HepG2 (cell line): ENCODE data around the gene ARID3C. TPM values are rescaled to one million over a fixed set of nuclear protein-coding genes. Genes with fewer than 3 reads are reported as not detected.

Experiments used
- CCAR2 ChIP-seq: fragments of 200-400 bp; formaldehyde crosslinking; optimal IDR thresholded peaks from 2 replicates; pipeline ENCODE3; 2018; ENCODE audit warnings: low read depth, mild to moderate bottlenecking, low read length, moderate library complexity
- ELF4 ChIP-seq: sonication (generic); formaldehyde crosslinking; IDR thresholded peaks from 2 replicates; pipeline ENCODE4 v1.5.0; 2020; ENCODE audit warnings: missing genetic modification reagents, mild to moderate bottlenecking, moderate library complexity, borderline replicate concordance
- FLYWCH1 ChIP-seq: sonication (generic); formaldehyde crosslinking; IDR thresholded peaks from 2 replicates; pipeline ENCODE4 v1.8.1; 2023; ENCODE audit warnings: mild to moderate bottlenecking, missing genetic modification reagents
- KDM2A ChIP-seq: sonication (generic); formaldehyde crosslinking; IDR thresholded peaks from 2 replicates; pipeline ENCODE4 v1.4.0; 2020; ENCODE audit warnings: low read depth, missing genetic modification reagents, borderline replicate concordance
- RAD21 ChIP-seq: fragments of 450-650 bp; formaldehyde crosslinking; IDR thresholded peaks from 2 replicates; pipeline ENCODE4 v1.5.0; 2020; ENCODE audit warnings: mild to moderate bottlenecking
- ZNF101 ChIP-seq: sonication (generic); formaldehyde crosslinking; IDR thresholded peaks from 2 replicates; pipeline ENCODE4 v1.4.0; 2020; ENCODE audit warnings: mild to moderate bottlenecking, low read depth, missing genetic modification reagents, borderline replicate concordance
- ZNF33A ChIP-seq: sonication (generic); formaldehyde crosslinking; IDR thresholded peaks from 2 replicates; pipeline ENCODE4 v1.5.1; 2020; ENCODE audit warnings: missing genetic modification reagents, mild to moderate bottlenecking, moderate library complexity, borderline replicate concordance
- ZNF570 ChIP-seq: sonication (generic); formaldehyde crosslinking; IDR thresholded peaks from 2 replicates; pipeline ENCODE4 v1.4.0; 2020; ENCODE audit warnings: mild to moderate bottlenecking, missing genetic modification reagents, borderline replicate concordance
- ZNF703 ChIP-seq: sonication (generic); formaldehyde crosslinking; IDR thresholded peaks from 2 replicates; pipeline ENCODE4 v1.5.1; 2020; ENCODE audit warnings: missing genetic modification reagents, mild to moderate bottlenecking, moderate library complexity, borderline replicate concordance
- polyA plus RNA-seq, 8 experiments: library from polyadenylated mRNA; depleted of rRNA in 3 of 8; stranded (reverse) in 7 of 8; unstranded in 1 of 8; fragments of >200 nt; fragmentation: Illumina TruSeq in 4 of 8; extraction: Trizol in 4 of 8; gene quantifications; 2 replicates each; pipeline versions ENCODE4 v1.2.1 to v1.2.3, GENCODE V29; 2011 to 2016; ENCODE audit warnings: low read depth in 4 of 8, missing spikeins in 1 of 8, mixed read lengths in 1 of 8; ENCODE audit not compliant: insufficient read depth in 1 of 8
- total RNA-seq, 5 experiments: library from RNA; depleted of rRNA; stranded (reverse); fragments of >200 nt; fragmentation: Illumina TruSeq; extraction: Trizol; gene quantifications; 2 replicates each; pipeline ENCODE4 v1.2.3, GENCODE V29; 2016; ENCODE audit warnings: low read depth in 1 of 5
- TF ChIP-seq, protein P1 (sequence below), 2 experiments: fragments of 450-650 bp in 1 of 2; sonication (generic) in 1 of 2; formaldehyde crosslinking in 1 of 2; IDR thresholded peaks; 2 replicates each; pipeline versions ENCODE4 v1.6.1 to v1.8.0; 2016 to 2022; ENCODE audit warnings: antibody characterized with exemption in 1 of 2, mild to moderate bottlenecking in 1 of 2, missing genetic modification reagents in 1 of 2
- TF ChIP-seq, protein P2 (sequence below): sonication (generic); formaldehyde crosslinking; IDR thresholded peaks from 2 replicates; pipeline ENCODE4 v1.5.1; 2020; ENCODE audit warnings: mild to moderate bottlenecking, missing genetic modification reagents
- TF ChIP-seq, protein P3 (sequence below): sonication (generic); formaldehyde crosslinking; IDR thresholded peaks from 2 replicates; pipeline ENCODE4 v1.8.0; 2022; ENCODE audit warnings: low read depth, missing genetic modification reagents
- TF ChIP-seq, protein P4 (sequence below): IDR thresholded peaks from 2 replicates; pipeline ENCODE4 v1.6.1; 2016; ENCODE audit warnings: missing compliant biosample characterization, missing genetic modification reagents, borderline replicate concordance

ARID3C gene
- total and polyA plus RNA-seq, 2 of the 13 experiments (the other 11 are each of a cell fraction or from before 2014, with no cell fraction given): not detected

GRCh38 chr9:34644766-34645314, 16.0 kb upstream of the ARID3C start (continued):
- TF ChIP-seq KDM2A (CRISPR knock-in tag) (no peak), RAD21 (CRISPR knock-in tag) (0 out of 2 replicates have a peak, but pooled peaks have one; percentile 11), ZNF101 (CRISPR knock-in tag) (no peak), ZNF703 (CRISPR knock-in tag) (no peak), CCAR2 (no peak), ZNF570 (CRISPR knock-in tag) (no peak), FLYWCH1 (no peak), ZNF33A (CRISPR knock-in tag) (no peak), ELF4 (CRISPR knock-in tag) (no peak)
- TF ChIP-seq, protein P1, sequence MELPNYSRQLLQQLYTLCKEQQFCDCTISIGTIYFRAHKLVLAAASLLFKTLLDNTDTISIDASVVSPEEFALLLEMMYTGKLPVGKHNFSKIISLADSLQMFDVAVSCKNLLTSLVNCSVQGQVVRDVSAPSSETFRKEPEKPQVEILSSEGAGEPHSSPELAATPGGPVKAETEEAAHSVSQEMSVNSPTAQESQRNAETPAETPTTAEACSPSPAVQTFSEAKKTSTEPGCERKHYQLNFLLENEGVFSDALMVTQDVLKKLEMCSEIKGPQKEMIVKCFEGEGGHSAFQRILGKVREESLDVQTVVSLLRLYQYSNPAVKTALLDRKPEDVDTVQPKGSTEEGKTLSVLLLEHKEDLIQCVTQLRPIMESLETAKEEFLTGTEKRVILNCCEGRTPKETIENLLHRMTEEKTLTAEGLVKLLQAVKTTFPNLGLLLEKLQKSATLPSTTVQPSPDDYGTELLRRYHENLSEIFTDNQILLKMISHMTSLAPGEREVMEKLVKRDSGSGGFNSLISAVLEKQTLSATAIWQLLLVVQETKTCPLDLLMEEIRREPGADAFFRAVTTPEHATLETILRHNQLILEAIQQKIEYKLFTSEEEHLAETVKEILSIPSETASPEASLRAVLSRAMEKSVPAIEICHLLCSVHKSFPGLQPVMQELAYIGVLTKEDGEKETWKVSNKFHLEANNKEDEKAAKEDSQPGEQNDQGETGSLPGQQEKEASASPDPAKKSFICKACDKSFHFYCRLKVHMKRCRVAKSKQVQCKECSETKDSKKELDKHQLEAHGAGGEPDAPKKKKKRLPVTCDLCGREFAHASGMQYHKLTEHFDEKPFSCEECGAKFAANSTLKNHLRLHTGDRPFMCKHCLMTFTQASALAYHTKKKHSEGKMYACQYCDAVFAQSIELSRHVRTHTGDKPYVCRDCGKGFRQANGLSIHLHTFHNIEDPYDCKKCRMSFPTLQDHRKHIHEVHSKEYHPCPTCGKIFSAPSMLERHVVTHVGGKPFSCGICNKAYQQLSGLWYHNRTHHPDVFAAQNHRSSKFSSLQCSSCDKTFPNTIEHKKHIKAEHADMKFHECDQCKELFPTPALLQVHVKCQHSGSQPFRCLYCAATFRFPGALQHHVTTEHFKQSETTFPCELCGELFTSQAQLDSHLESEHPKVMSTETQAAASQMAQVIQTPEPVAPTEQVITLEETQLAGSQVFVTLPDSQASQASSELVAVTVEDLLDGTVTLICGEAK (IDR thresholded peaks at IDR 0.05): no peak
- TF ChIP-seq, protein P1 (CRISPR knock-in tag; IDR thresholded peaks at IDR 0.05): peak; percentile 44; the same call in 1 of the 2 replicates
- TF ChIP-seq, protein P2, sequence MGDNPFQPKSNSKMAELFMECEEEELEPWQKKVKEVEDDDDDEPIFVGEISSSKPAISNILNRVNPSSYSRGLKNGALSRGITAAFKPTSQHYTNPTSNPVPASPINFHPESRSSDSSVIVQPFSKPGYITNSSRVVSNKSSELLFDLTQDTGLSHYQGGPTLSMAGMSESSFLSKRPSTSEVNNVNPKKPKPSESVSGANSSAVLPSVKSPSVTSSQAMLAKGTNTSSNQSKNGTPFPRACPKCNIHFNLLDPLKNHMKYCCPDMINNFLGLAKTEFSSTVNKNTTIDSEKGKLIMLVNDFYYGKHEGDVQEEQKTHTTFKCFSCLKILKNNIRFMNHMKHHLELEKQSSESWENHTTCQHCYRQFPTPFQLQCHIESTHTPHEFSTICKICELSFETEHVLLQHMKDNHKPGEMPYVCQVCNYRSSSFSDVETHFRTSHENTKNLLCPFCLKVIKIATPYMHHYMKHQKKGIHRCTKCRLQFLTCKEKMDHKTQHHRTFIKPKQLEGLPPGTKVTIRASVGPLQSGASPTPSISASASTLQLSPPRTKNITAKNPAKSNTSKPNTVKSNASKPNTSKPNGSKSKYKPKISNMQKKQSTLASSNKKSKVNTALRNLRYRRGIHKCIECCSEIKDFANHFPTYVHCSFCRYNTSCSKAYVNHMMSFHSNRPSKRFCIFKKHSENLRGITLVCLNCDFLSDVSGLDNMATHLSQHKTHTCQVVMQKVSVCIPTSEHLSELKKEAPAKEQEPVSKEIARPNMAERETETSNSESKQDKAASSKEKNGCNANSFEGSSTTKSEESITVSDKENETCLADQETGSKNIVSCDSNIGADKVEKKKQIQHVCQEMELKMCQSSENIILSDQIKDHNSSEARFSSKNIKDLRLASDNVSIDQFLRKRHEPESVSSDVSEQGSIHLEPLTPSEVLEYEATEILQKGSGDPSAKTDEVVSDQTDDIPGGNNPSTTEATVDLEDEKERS (CRISPR knock-in tag): 0 out of 2 replicates have a peak, but pooled peaks have one; percentile 1
- TF ChIP-seq, protein P3, sequence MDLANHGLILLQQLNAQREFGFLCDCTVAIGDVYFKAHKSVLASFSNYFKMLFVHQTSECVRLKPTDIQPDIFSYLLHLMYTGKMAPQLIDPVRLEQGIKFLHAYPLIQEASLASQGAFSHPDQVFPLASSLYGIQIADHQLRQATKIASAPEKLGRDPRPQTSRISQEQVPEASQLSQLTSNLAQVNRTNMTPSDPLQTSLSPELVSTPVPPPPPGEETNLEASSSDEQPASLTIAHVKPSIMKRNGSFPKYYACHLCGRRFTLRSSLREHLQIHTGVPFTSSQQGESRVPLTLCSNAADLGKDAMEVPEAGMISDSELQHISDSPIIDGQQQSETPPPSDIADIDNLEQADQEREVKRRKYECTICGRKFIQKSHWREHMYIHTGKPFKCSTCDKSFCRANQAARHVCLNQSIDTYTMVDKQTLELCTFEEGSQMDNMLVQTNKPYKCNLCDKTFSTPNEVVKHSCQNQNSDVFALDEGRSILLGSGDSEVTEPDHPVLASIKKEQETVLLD (CRISPR knock-in tag): no peak
- TF ChIP-seq, protein P4, sequence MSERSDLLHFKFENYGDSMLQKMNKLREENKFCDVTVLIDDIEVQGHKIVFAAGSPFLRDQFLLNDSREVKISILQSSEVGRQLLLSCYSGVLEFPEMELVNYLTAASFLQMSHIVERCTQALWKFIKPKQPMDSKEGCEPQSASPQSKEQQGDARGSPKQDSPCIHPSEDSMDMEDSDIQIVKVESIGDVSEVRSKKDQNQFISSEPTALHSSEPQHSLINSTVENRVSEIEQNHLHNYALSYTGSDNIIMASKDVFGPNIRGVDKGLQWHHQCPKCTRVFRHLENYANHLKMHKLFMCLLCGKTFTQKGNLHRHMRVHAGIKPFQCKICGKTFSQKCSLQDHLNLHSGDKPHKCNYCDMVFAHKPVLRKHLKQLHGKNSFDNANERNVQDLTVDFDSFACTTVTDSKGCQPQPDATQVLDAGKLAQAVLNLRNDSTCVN (CRISPR knock-in tag): no peak
